HG03060 (cell line): ENCODE data around the gene OR2T6.

Experiments used
- ATAC-seq: cut with Tn5 transposase; IDR thresholded peaks from one replicate; pipeline ENCODE4 v1.9.1; 2021; ENCODE audit warnings: low read depth, moderate number of reproducible peaks; ENCODE audit not compliant: unreplicated experiment

OR2T6 gene, protein sequence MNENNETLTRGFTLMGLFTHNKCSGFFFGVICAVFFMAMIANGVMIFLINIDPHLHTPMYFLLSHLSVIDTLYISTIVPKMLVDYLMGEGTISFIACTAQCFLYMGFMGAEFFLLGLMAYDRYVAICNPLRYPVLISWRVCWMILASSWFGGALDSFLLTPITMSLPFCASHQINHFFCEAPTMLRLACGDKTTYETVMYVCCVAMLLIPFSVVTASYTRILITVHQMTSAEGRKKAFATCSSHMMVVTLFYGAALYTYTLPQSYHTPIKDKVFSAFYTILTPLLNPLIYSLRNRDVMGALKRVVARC

DNA sequence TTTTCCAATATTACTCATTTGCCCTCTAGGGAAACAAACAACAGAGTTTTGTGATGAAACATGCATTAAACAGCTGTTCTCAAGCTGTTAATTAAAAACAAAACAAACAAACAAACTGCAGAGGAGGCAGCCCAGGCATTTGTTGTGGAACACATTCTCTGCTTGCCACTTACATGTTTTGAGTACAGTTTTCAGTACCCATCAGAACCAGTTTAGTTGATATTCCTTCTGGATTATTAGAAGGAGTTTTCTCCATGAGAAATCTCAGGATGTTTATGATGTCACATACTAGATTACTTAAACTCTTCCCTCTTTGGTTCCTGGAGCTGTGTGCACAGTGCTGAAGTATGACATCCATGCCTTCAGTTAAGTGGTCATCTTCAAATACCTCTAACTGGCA is at the start of gene OR2T6:
OR2T6 (plus strand) TSS at position 301 of the 400 bp plus-strand sequence. CDS start 11,863 bp downstream, outside the sequence.
- ATAC-seq, result no peak

DNA sequence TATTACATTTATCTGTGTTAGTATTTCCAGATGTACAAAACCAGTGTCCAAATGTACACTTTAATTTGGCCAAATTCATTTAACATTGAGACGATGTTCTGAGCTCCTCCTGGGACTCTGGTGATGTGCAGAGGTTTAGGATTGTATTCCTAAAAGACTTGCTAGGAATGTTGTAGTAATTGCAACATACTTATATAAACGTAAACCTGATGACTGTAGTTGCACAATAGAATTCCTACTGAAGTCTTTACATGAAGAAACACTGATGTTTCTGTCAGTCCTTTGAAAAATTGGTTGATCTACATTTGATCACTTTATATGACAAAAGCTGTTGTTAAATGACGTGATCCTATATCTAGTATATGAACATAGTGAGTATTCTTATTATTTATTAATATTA is 32.1 kb upstream of the OR2T6 start:
- no peak for ATAC-seq

GRCh38 chr1:248348475-248348874 is 27.1 kb upstream of the OR2T6 start, which contains the start of gene OR14C36:
TSS of gene OR14C36 (plus strand) at chr1:248348775. CDS start at chr1:248348775, 0 bp downstream.
- ATAC-seq, result no peak

DNA sequence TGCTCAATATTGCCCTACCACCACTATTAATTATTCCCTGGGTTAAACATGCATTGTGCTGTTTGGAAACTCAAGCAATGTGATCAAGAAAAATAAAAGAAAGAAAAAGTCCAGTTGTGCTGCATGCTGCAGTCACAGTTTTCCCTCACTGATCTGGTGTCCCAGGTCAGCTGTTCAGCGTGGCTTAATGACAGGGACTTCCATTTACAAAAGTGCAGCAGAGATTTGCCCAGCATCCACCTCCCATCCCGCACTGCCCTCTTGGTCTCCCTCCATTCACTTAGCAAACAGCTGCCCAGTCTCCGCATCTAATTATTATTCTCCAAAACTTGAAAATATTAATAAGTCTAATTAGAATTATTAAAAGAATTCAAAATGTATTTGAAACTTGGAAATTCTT is 16.1 kb upstream of the OR2T6 start:
- ATAC-seq, result no peak

DNA sequence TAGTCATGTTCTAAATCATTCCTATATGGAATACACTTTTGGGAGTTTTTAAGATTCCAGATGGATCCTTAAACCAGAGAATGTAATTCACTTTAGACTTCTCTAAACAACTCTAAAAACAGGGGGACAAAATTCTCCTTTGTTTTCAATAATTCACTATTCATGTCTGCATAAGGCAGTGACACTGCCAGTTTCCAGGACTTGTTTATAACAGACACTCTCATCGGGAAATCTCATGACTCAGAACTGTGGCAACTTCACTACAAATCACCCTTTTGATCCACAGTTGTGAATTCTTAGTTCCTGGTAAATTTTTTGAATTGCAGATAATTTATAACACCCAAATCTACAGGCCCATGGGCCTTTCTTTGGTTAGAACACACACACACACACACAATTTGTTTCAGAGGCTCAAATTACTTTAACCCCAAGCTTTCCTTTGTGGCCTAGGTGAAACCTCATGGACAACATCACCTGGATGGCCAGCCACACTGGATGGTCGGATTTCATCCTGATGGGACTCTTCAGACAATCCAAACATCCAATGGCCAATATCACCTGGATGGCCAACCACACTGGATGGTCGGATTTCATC is 14.3 kb upstream of the OR2T6 start, which contains the start of gene OR2T4:
OR2T4 (plus strand) TSS at position 545 of the 595 bp plus-strand sequence; CDS start at position 545, 0 bp downstream.
- no peak for ATAC-seq

DNA sequence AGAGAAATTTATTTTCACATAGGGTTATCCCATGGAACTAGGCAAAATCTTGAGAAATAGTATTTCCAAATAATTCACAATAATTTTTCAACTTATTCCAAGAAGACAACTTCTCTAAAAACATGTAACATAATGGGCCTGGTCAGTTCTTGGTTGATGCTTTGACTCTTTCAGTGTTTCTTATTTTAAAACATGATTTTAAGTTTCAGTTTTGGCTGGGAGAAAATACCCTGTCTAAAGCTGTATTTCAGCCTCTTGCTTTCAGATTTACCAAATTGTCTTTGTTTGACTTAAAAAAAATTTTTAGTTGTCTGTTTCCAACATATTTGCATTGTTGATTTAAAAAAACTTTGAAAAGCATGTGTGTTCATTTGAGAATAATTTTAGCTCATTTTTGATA is 8.9 kb upstream of the OR2T6 start:
- no peak for ATAC-seq

DNA sequence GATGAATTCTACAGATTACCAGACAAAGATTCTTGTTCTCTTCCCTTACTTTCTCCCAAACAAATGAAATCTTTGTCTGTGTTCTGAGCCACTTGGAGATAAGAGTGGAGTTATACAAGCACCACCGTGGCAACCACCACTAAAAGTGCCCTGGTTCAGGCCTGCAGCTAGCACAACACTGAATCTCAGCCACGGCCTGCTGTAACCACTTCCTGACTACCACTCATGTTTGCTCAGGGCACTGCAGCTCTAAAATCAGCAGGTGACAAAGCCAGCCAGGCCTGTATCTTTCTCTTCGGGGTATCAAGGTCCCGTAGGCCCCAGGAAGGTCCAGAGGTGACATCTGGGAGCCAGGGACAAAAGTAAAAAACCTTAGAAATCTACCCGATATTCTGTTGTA is 3.2 kb upstream of the OR2T6 start:
- no peak for ATAC-seq

DNA sequence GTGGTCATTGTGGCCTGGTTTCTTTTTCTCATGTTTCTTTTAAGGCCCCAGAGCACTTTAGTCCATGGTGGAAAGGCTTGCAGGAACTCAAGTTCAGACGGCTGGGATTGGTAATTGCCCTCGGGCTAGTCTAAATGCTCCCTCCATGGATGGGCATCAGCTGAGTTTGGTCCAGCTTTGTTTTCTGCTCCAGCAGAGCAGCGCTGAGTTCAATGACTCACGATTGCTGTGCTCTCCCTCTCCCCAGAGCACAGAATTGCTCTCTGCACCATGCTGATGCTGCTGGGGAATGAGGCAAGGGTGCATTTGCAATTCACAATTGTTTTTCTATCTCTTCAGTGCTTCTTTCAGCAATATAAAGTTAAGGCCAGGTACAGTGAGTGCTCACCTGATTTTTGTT is 1.8 kb upstream of the OR2T6 start:
- ATAC-seq, result no peak

- no peak for ATAC-seq
Observed at GRCh38 chr1:248376916-248377315, 1.4 kb downstream of the OR2T6 start.

DNA sequence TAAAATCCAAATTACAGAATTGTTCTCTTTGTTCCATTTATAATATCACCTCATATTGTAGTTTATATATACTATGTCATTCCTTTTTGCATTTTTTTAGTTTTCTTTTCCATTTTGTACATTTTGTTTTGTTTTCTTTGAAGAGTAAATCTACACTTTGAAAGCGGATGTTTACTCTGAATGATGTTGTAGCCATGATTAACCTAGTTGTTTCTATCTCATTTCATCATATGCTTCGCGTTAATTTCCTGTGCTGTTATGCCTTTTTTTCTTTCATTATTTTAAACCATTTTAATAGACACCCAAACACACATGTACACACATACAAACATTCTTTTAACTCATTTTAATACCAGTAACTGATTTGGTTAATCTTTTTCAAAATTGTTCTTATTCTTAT is 5.3 kb downstream of the OR2T6 start:
- ATAC-seq, result no peak

GRCh38 chr1:248388426-248388825 is 12.9 kb downstream of the OR2T6 start:
- ATAC-seq, result no peak

- no peak for ATAC-seq
Observed at GRCh38 chr1:248393050-248393449, 17.5 kb downstream of the OR2T6 start.

DNA sequence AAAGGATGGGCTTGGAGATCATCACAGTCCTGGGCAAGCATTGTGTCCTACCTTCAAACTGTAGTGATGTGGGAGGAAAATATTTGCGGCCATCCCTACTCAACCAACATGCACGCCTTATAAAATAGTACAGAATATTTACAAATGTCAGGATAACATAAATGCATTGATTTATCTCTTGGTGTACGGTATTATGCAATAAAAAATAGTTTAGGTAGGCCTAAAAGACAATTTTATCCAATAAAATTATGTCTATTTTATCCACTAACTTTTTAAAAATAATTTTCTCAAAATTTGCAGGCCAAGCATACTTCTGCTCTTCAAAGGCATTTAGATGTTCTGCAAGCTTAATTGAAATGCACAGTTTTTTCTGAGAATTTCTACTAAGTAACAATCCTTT is 27.2 kb downstream of the OR2T6 start, which contains the start of gene OR2T1:
OR2T1 (plus strand) TSS at position 301 of the 400 bp plus-strand sequence. CDS start 3,100 bp downstream, outside the sequence.
- no peak for ATAC-seq

DNA sequence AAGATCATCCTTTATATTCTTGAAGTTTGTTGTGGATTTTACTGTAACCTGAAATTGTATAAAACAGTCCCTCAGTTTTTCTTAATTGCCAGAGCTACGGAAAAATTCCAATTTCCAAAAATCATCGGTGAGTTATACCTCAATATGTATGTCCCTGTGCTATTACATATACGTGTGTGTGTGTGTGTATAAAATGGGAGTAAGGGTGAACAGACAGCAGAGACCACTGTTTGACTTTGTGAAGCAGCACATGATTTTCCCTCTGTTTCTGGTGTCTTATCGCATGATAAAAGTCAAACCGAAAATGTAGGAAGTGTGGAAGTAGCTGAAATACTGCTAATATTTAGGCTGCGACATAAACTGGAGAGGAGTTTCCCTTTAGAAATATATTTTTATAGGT is 28.5 kb downstream of the OR2T6 start:
- ATAC-seq, result no peak

DNA sequence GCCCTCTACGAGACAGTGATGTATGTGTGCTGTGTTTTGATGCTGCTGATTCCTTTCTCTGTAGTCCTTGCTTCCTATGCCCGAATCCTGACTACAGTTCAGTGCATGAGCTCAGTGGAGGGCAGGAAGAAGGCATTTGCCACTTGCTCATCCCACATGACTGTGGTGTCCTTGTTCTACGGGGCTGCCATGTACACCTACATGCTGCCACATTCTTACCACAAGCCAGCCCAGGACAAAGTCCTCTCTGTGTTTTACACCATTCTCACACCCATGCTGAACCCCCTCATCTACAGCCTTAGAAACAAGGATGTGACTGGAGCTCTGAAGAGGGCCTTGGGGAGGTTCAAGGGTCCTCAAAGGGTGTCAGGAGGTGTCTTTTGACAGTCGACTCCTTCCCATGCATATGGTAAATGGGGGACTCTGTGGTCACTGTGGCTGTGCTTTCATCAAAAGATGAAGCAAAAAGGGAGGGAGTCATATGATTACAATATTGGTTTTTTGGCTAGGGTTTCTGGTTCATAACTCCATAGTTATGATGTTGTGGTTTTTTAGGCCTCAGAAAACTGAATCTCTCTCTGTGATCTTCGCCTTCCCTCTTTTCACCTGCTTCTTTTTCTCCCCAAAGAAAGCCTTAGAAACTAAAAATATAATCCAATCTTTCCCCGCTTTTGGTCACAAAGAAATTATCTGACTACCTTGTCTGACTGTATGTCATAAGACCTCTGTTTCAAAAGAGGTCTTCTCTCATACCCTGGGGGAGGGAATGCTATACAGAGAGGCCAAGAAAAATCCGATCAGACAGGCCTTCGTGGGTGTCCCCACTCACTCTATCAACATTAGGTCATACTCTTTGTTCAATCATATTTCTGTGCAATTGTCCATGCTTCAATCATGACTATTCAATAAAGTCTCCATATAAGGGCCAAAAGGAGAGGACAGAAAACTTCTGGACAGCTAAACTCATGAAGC is 31.5 kb downstream of the OR2T6 start:
- no peak for ATAC-seq

GRCh38 chr1:248416226-248416625 is 40.7 kb downstream of the OR2T6 start:
- no peak for ATAC-seq

DNA sequence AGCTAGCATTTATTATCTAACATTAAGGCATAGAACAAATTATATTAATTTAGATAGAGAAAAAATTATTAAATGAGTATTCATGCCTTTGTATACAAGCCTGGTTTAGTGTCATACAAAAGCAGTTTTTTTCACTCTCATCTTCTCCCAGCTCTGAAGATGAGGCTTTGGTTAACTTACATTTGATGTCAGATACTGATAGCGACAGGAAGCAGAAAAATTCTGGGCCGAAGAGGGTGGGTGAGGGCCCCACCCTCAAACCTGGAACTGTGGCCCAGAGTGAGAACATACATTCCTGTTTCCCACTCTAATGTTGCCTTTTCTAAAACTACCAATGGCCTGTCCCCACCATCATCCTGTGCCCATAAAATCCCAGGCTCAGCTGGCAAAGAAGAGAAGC is 42.3 kb downstream of the OR2T6 start:
- ATAC-seq, result no peak

DNA sequence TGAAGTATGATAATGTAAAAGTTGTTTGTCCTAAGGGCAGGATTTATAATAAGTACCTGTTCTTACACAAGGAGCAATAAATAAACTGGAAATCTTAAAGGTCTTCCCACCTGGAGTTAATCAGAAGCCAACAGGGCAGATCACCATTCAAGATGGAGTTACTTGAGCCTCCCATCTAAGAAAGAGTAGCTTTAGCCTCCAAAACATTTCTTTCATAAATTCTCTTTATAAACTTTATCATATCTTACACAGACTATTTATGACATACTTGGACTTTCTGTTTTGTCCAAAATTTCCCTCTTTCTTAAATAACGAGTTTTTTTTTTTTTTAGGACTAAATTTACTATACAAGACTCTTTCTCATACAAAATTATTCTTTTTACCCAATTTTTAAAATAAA is 45.8 kb downstream of the OR2T6 start:
- ATAC-seq, result no peak

DNA sequence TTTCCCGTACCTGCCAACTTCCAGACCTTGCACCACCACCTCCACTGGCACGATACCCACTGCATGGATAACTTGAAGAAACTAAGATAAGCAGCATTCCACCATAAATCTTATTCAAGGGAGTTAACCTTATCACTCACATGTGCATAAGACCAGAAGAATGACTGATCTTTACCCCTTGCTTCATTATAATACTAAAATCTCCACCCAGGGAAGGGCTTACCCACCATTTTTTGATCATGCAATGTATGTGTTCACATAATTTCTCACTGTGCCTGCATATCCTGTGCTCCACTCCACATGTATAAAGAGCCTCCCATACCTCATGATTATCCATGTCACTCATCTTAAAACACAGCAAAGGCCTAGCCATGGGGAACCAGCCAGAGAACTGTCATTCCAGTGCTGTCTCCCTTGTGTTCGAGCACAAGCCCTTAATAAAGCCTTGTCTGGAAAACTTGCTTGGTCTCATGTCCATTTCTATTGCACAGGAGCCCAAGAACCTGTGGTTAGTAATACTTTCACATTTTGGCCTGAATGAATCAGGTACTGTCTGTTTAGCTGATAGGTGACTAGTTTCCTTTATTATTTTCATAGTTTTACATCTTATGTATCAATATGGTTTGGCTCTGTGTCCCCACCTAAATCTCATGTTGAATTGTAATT is 52.1 kb downstream of the OR2T6 start:
- peak; percentile 24 for ATAC-seq

DNA sequence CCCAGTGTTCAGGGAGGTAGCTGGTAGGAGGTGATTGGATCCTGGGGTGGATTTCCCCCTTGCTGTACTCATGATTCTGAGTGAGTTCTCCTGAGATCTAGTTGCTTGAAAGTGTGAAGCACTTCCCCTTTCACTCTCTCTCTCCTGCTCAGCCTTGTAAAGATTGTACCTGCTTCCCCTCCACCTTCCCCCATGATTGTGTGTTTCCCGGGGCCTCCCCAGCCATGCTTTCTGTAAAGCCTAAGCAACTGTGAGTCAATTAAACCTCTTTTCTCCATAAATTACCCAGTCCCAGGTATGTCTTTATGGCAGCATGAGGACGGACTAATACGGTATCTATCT is 52.6 kb downstream of the OR2T6 start:
- peak; percentile 97 for ATAC-seq
